Fibroblast of lung (primary cell): ENCODE data around the gene DMWD. TPM values are rescaled to one million over a fixed set of nuclear protein-coding genes. Genes with fewer than 3 reads are reported as not detected.

Experiments used
- DNase-seq, 2 donors: peaks; one replicate each; pipeline versions ENCODE4 v3.0.0 to v3.0.0-alpha.2; 2010; ENCODE audit warnings: low read depth in 2 of 2
- H2AFZ ChIP-seq: 2 replicates; pipeline ENCODE4 v1.5.1; 2012; ENCODE audit warnings: low read length, control low read depth, inconsistent platforms
- H3K27ac ChIP-seq: 2 replicates; pipeline ENCODE4 v1.5.1; 2011; ENCODE audit warnings: low read length, control low read depth; ENCODE audit not compliant: insufficient read depth
- H3K27me3 ChIP-seq: 2 replicates; pipeline ENCODE4 v1.5.1; 2011; ENCODE audit warnings: mild to moderate bottlenecking, low read length; ENCODE audit not compliant: control insufficient read depth, insufficient read depth
- H3K36me3 ChIP-seq: 2 replicates; pipeline ENCODE4 v1.5.1; 2011; ENCODE audit warnings: low read length; ENCODE audit not compliant: control insufficient read depth, insufficient read depth
- H3K4me1 ChIP-seq: 2 replicates; pipeline ENCODE4 v1.5.1; 2011; ENCODE audit warnings: low read length; ENCODE audit not compliant: control insufficient read depth, insufficient read depth; ENCODE audit errors: extremely low read depth
- H3K4me2 ChIP-seq: 2 replicates; pipeline ENCODE4 v1.5.1; 2011; ENCODE audit warnings: low read length, control low read depth; ENCODE audit not compliant: insufficient read depth; ENCODE audit errors: extremely low read depth
- H3K4me3 ChIP-seq, 4 experiments: fragments of 200-600 bp in 1 of 4; sonication (generic) in 1 of 4; replicated peaks in 1 of 4; 2 replicates each; pipeline ENCODE4 v1.5.1; 2011 to 2016; ENCODE audit warnings: low read length in 4 of 4, low read depth in 3 of 4, mild to moderate bottlenecking in 3 of 4, control low read depth in 2 of 4, inconsistent platforms in 1 of 4, mixed read lengths in 1 of 4; ENCODE audit not compliant: insufficient read depth in 1 of 4; ENCODE audit errors: control extremely low read depth in 1 of 4
- H3K79me2 ChIP-seq: 2 replicates; pipeline ENCODE4 v1.5.1; 2012; ENCODE audit warnings: mild to moderate bottlenecking, low read length, inconsistent platforms; ENCODE audit not compliant: control insufficient read depth, insufficient read depth
- H3K9ac ChIP-seq: 2 replicates; pipeline ENCODE4 v1.5.1; 2011; ENCODE audit warnings: mild to moderate bottlenecking, low read length, control low read depth; ENCODE audit not compliant: insufficient read depth
- H3K9me3 ChIP-seq: 2 replicates; pipeline ENCODE4 v1.5.1; 2012; ENCODE audit warnings: low read depth, low read length; ENCODE audit not compliant: control insufficient read depth, insufficient read depth
- H4K20me1 ChIP-seq: 2 replicates; pipeline ENCODE4 v1.5.1; 2011; ENCODE audit warnings: low read length; ENCODE audit not compliant: control insufficient read depth, insufficient read depth; ENCODE audit errors: extremely low read depth
- EZH2 ChIP-seq: IDR thresholded peaks from 2 replicates; pipeline ENCODE4 v1.5.1; 2012; ENCODE audit warnings: low read length, control low read depth, mild to moderate bottlenecking; ENCODE audit errors: missing control alignments
- polyA plus RNA-seq, 2 donors: library from polyadenylated mRNA; depleted of rRNA in 1 of 2; stranded (reverse) in 1 of 2; unstranded in 1 of 2; fragments of >200 nt; gene quantifications; 2 replicates each; pipeline ENCODE4 v1.2.1, GENCODE V29; 2011 to 2012; ENCODE audit warnings: missing spikeins in 1 of 2
- total RNA-seq: library from RNA; depleted of rRNA; stranded (reverse); fragments of >200 nt; gene quantifications from 2 replicates; pipeline ENCODE4 v1.2.1, GENCODE V29; 2014
- TF ChIP-seq, protein P1 (sequence below), 2 donors: IDR thresholded peaks in 1 of 2; conservative IDR thresholded peaks in 1 of 2; 1 replicate in 1 of 2; 2 replicates in 1 of 2; pipeline ENCODE4 v1.5.1; 2011 to 2012; ENCODE audit warnings: low read length in 2 of 2, control low read depth in 1 of 2, inconsistent platforms in 1 of 2, low read depth in 1 of 2, mild to moderate bottlenecking in 1 of 2

DMWD gene
- total and polyA plus RNA-seq, 2 donors (not counting 1 experiment from before 2014, with no cell fraction given): 18.1 to 33.5 TPM

GRCh38 chr19:45820413-45821102 lies 27.9 kb upstream of the DMWD start:
- Histone ChIP-seq H3K27me3 (no peaks in the 10 kb centered on the region), H4K20me1 (no peaks in the 10 kb centered on the region), H3K36me3 (peaks cover 28% of the 10 kb centered on the region), H3K27ac (no peak overlapping the region), H3K9me3 (no peaks in the 10 kb centered on the region), H3K4me2 (no peak overlapping the region), H2AFZ (no peak overlapping the region), H3K4me3 (no peak overlapping the region), H3K9ac (no peak overlapping the region), H3K4me1 (peaks cover 2% of the 10 kb centered on the region), H3K79me2 (no peaks in the 10 kb centered on the region)
- no peak for TF ChIP-seq EZH2
- TF ChIP-seq, protein P1, sequence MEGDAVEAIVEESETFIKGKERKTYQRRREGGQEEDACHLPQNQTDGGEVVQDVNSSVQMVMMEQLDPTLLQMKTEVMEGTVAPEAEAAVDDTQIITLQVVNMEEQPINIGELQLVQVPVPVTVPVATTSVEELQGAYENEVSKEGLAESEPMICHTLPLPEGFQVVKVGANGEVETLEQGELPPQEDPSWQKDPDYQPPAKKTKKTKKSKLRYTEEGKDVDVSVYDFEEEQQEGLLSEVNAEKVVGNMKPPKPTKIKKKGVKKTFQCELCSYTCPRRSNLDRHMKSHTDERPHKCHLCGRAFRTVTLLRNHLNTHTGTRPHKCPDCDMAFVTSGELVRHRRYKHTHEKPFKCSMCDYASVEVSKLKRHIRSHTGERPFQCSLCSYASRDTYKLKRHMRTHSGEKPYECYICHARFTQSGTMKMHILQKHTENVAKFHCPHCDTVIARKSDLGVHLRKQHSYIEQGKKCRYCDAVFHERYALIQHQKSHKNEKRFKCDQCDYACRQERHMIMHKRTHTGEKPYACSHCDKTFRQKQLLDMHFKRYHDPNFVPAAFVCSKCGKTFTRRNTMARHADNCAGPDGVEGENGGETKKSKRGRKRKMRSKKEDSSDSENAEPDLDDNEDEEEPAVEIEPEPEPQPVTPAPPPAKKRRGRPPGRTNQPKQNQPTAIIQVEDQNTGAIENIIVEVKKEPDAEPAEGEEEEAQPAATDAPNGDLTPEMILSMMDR (conservative IDR thresholded peaks at IDR 0.05 in 1 of 2, IDR thresholded peaks at IDR 0.05 in 1 of 2; ENCODE audit: low read depth in 1 of 2, low read length in 2 of 2): no peak
- DNase-seq: no peak

DNA sequence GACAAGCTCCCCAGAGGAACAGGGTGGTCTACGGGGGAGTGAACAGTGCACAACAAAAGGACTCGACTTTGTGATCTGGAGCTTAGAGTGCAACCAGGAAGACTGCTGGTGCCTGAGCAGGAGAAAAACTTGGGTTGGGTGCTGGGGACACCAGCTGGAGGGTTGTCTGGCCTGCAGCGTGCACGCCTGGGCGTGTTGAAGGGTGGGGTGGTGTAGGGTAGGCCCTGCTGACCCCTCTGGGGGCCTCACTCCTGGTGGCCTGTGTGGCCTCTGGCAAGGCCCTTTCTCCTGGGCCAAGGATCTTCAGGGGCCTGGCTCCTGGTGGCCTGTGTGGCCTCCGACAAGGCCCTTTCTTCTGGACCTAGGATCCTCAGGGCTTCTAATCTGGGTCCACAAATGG lies 27.1 kb upstream of the DMWD start:
- TF ChIP-seq EZH2: no peak
- TF ChIP-seq, protein P1 (conservative IDR thresholded peaks at IDR 0.05 in 1 of 2, IDR thresholded peaks at IDR 0.05 in 1 of 2; ENCODE audit: low read depth in 1 of 2, low read length in 2 of 2): no peak

GRCh38 chr19:45817725-45818301 lies 25.2 kb upstream of the DMWD start:
- no peak overlapping the region for H3K27ac ChIP-seq
- no peaks in the 10 kb centered on the region for H4K20me1 ChIP-seq
- TF ChIP-seq, protein P1 (conservative IDR thresholded peaks at IDR 0.05 in 1 of 2, IDR thresholded peaks at IDR 0.05 in 1 of 2; ENCODE audit: low read depth in 1 of 2, low read length in 2 of 2): no peak
- TF ChIP-seq EZH2: no peak
- peaks cover 15% of the 10 kb centered on the region for H3K36me3 ChIP-seq
- H3K9ac ChIP-seq: no peak overlapping the region
- DNase-seq: no peak
- H3K4me1 ChIP-seq: peaks cover 2% of the 10 kb centered on the region
- no peaks in the 10 kb centered on the region for H3K27me3 ChIP-seq
- H3K4me3 ChIP-seq: no peak overlapping the region
- no peaks in the 10 kb centered on the region for H3K9me3 ChIP-seq
- H3K4me2 ChIP-seq: no peak overlapping the region
- no peaks in the 10 kb centered on the region for H3K79me2 ChIP-seq
- no peak overlapping the region for H2AFZ ChIP-seq

More for the DNA sequence above, 27.1 kb upstream of the DMWD start:
- Histone ChIP-seq H3K79me2 (no peaks in the 10 kb centered on the region), H3K9me3 (no peaks in the 10 kb centered on the region), H3K4me1 (peaks cover 2% of the 10 kb centered on the region), H3K4me3 (no peak overlapping the region), H2AFZ (no peak overlapping the region), H3K36me3 (peaks cover 24% of the 10 kb centered on the region), H3K9ac (no peak overlapping the region), H3K4me2 (no peak overlapping the region), H4K20me1 (no peaks in the 10 kb centered on the region), H3K27me3 (no peaks in the 10 kb centered on the region), H3K27ac (no peak overlapping the region)
- no peak for DNase-seq
